Measurements from ENCODE around the gene RBPJL. TPM values are rescaled to one million over a fixed set of nuclear protein-coding genes. Genes with fewer than 3 reads are reported as not detected.

Gene RBPJL
- total RNA-seq, 1 experiment from 2014 or later = not detected

- peaks cover 29 to 53% of the 10 kb centered on the region in 2 experiments for H3K36me3 ChIP-seq (ENCODE audit: control insufficient read depth in 1 of 2, insufficient read depth in 2 of 2, low read length in 2 of 2)
- ChIA-PET CTCF (interaction anchor here (1.7 kb wide), 1 partner anchor 443 kb away, joined by 3 read pairs; no protein-coding TSS in a partner anchor), RAD21 (ENCODE audit: low non-redundant PET in 1 of 2, low total read pairs in 2 of 2, uncharacterized antibody in 2 of 2, unreplicated experiment in 2 of 2) (no interaction called here), POLR2A (no interaction called here)
- H3K4me1 ChIP-seq (ENCODE audit: control insufficient read depth in 1 of 2, insufficient read depth in 2 of 2, low read length in 2 of 2) = no peaks in the 10 kb centered on the region
- TF ChIP-seq SP1 (IDR thresholded peaks at IDR 0.05; ENCODE audit: low read depth) (no peak), EZH2phosphoT487 (IDR thresholded peaks at IDR 0.05; ENCODE audit: borderline replicate concordance) (no peak)
- DNase-seq (ENCODE audit: low read depth, low spot score) (no peak), ATAC-seq (no peak)
- H3K4me2 ChIP-seq (ENCODE audit: low read length) = no peak overlapping the region
- no peaks in the 10 kb centered on the region for H3K9me2 ChIP-seq (ENCODE audit: insufficient read depth)
- intact Hi-C loops (cut with micrococcal nuclease) = no loop called here
- H3K4me3 ChIP-seq (replicated peaks in 1 of 2; ENCODE audit: low read depth in 1 of 2, low read length in 2 of 2) = no peak overlapping the region
- H3K9me3 ChIP-seq (ENCODE audit: control insufficient read depth in 1 of 2, insufficient read depth in 1 of 2, low read depth in 1 of 2, low read length in 2 of 2) = no peaks in the 10 kb centered on the region
- no peak overlapping the region for H3K9ac ChIP-seq (ENCODE audit: low read length)
- H3K27ac ChIP-seq (ENCODE audit: low read depth, low read length) = no peak overlapping the region
- H3K27me3 ChIP-seq (ENCODE audit: insufficient read depth, low read length) = no peaks in the 10 kb centered on the region
- no TSS peak for BruUV-seq (replicated peaks)
- H3K79me2 ChIP-seq (ENCODE audit: insufficient read depth, low read length) = 0 out of 2 replicates have a peak, but pooled peaks cover 14% of the 10 kb centered on the region
- H4K20me1 ChIP-seq (ENCODE audit: insufficient read depth) = peaks cover 3% of the 10 kb centered on the region; the same call in 1 of the 2 replicates
- H2AFZ ChIP-seq (ENCODE audit: low read depth, low read length, poor library complexity, severe bottlenecking) = no peak overlapping the region
These were observed 21.8 kb downstream of the RBPJL start for GRCh38 chr20:45328451-45328850.

- H3K27me3 ChIP-seq (ENCODE audit: insufficient read depth, low read length) = no peaks in the 10 kb centered on the region
- H3K9ac ChIP-seq (ENCODE audit: low read length) = no peak overlapping the region
- no peaks in the 10 kb centered on the region for H3K9me3 ChIP-seq (ENCODE audit: control insufficient read depth in 1 of 2, insufficient read depth in 1 of 2, low read depth in 1 of 2, low read length in 2 of 2)
- CTCF ChIA-PET = interaction anchor here (1.0 kb wide), 1 partner anchor 107 kb away, joined by 4 read pairs; no protein-coding TSS in a partner anchor
- no peaks in the 10 kb centered on the region for H3K9me2 ChIP-seq (ENCODE audit: insufficient read depth)
- TF ChIP-seq ZFX (IDR thresholded peaks at IDR 0.05) (no peak), CTCF (IDR thresholded peaks at IDR 0.05 in 2 of 3, conservative IDR thresholded peaks at IDR 0.05 in 1 of 3; ENCODE audit: borderline replicate concordance in 1 of 3, insufficient read depth in 1 of 3, low read depth in 2 of 3, low read length in 2 of 3) (0 out of 6 replicates have a peak, but pooled peaks of 1 of the 3 experiments have one; percentile 10)
- BruUV-seq (replicated peaks) = no TSS peak
- H2AFZ ChIP-seq (ENCODE audit: low read depth, low read length, poor library complexity, severe bottlenecking) = no peak overlapping the region
- DNase-seq (ENCODE audit: low read depth, low spot score) = no peak
- peaks cover 16% of the 10 kb centered on the region; the same call in 1 of the 2 replicates for H3K79me2 ChIP-seq (ENCODE audit: insufficient read depth, low read length)
- intact Hi-C loops (cut with micrococcal nuclease) = no loop called here
- no peak overlapping the region for H3K4me2 ChIP-seq (ENCODE audit: low read length)
- H3K4me1 ChIP-seq (ENCODE audit: control insufficient read depth in 1 of 2, insufficient read depth in 2 of 2, low read length in 2 of 2) = no peaks in the 10 kb centered on the region
- H4K20me1 ChIP-seq (ENCODE audit: insufficient read depth) = peaks cover 3% of the 10 kb centered on the region; the same call in 1 of the 2 replicates
- no peak overlapping the region for H3K4me3 ChIP-seq (replicated peaks in 1 of 2; ENCODE audit: low read depth in 1 of 2, low read length in 2 of 2)
- H3K36me3 ChIP-seq (ENCODE audit: control insufficient read depth in 1 of 2, insufficient read depth in 2 of 2, low read length in 2 of 2) = peaks cover 32 to 54% of the 10 kb centered on the region in 2 experiments
- RAD21 ChIA-PET (ENCODE audit: low non-redundant PET in 1 of 2, low total read pairs in 2 of 2, uncharacterized antibody in 2 of 2, unreplicated experiment in 2 of 2) = no interaction called here
- H3K27ac ChIP-seq (ENCODE audit: low read depth, low read length) = no peak overlapping the region
- ATAC-seq = no peak; the same call in 1 of the 2 replicates
- POLR2A ChIA-PET = no interaction called here
These were observed 23.1 kb downstream of the RBPJL start for GRCh38 chr20:45329497-45330319.
